ENCODE data around the gene PODN.

DNA sequence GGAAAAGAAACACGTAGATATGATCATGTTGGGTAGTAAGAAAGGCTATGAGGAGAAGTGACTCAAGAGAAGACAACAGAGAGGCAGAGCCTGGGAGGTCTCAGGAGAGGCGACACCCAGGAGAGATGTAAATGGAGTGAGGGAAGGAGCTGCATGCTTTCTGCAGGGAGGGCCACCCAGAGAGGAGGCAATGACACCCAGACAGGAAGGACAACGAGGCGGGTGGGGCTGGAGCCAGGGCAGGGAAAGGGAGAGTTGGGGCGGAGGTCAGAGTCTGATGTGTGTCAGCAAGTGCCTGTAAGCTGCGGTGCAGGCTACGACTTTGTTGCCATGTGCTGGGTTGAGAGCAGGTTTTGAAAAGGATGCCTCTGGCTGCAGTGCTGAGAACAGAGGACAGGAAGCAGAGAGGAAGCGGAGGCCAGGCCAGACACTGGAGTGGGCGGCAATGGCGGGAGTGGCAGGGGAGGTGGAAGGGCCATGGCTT lies 49.1 kb downstream of the PODN start:
- TF ChIP-seq GATA3 (IDR thresholded peaks at IDR 0.05; ENCODE audit: low read depth, low read length), result no peak
- TF ChIP-seq GATA2 (IDR thresholded peaks at IDR 0.05; ENCODE audit: low read depth, low read length), result no peak

Measured in SH-SY5Y (cell line).